Embryonic facial prominence (tissue), 1 donor: ENCODE measurements around the gene KLC3.

ENCODE experiments used
- DNase-seq: peaks from one replicate; pipeline ENCODE4 v3.0.0-alpha.2; 2016; ENCODE audit errors: extremely low spot score

The KLC3 gene

DNA sequence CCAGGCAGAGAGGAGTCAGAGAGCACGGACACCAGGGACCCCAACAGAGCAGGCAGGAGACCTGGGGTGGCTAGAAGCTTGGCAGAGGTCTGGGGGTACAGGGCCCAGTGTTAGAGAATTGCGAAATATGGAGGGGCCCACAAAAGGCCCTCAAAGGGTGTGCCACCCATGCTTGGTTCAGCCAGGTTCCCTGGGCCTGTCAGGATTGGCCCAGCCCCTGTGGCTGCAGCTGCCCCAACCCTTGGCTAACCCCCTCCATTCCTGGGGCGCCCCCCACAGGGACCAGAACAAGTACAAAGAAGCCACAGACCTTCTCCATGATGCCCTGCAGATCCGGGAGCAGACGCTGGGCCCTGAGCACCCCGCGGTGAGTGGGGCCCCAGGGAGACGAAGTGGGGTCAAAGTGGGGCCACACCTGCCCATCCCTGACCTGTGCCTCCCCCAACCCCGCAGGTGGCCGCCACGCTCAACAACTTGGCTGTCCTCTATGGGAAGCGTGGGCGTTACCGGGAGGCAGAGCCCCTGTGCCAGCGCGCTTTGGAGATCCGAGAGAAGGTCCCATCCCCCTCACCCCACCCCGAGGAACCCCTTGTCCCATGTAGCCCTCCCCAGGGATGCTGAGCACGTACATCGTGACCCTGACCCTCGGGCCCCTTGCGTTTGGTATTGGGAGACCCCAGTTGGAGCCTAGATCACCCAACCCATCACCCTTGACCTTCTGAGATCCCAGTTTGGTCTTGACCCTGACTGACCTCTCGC, 8.0 kb downstream of the KLC3 start:
- DNase-seq, result no peak

- no peak for DNase-seq
These were observed 8.5 kb downstream of the KLC3 start for GRCh38 chr19:45349126-45349415.

DNA sequence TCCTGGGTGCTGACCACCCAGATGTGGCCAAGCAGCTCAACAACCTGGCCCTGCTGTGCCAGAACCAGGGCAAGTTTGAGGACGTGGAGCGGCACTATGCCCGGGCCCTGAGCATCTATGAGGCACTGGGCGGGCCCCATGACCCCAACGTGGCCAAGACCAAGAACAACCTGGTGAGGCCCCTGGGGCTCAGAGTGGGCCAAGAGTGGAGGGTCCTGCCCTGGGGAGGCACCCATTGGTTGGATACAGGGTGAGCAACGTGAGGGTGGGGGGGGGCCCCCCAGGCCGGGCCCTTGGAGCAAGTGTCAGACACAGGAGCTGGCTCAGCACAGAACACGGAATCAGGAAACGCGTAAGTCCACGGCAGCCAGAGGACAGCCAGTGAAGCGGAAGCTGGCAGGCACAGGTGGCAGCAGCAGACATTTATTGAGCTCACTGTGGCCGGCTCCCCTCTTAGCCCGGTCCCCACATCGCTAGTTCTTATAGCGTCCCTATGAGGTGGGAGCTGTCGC, 8.9 kb downstream of the KLC3 start:
- DNase-seq, result no peak

DNA sequence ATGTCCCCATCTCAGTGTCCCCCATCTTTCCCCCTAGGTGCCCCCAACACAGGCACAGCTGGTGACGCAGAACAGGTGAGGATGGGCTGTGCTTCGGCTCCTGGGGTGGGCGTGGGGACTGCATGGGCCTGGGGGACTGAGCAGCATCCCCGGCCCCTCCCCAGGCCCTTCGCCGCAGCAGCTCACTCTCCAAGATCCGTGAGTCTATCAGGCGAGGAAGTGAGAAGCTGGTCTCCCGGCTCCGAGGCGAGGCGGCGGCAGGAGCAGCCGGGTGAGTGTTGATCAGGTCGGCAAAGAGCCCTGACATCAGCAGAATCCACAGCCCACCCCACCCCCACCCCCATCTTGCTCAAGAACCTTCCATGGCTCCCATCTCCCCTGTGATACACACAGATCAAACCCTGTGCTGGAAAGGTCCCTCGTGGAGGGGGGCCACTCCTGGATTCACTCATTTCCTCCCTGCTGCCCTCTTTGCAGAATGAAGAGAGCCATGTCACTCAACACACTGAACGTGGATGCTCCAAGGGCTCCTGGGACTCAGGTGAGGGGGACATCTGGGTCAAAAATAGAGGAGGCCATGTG, 10.0 kb downstream of the KLC3 start:
- DNase-seq, result no peak

- no peak for DNase-seq
These were observed 10.9 kb downstream of the KLC3 start for GRCh38 chr19:45351401-45351952.

DNA sequence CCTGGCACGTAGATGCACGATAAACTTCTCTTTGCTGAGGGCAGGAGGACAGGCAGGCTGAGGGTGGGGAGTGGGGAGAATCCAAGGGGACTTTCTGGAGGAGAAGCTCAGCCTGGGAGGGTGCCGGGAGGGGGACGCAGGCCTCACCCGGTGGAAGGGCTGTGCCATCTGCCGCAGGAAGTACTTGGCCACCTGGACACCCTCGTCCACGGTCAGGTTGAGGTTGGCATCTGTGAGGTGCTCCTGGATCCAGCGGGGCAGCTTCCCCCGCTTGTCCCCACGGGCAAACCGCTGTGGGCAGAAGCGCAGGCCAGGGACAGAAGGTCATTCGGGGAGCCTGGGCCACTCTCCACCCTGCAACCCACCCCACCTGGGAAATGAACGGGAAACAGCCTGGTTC, 11.5 kb downstream of the KLC3 start:
- DNase-seq, result no peak

GRCh38 chr19:45352471-45352870, 11.9 kb downstream of the KLC3 start:
- no peak for DNase-seq

- DNase-seq, result no peak
These were observed 12.6 kb downstream of the KLC3 start for GRCh38 chr19:45352914-45353796.

DNA sequence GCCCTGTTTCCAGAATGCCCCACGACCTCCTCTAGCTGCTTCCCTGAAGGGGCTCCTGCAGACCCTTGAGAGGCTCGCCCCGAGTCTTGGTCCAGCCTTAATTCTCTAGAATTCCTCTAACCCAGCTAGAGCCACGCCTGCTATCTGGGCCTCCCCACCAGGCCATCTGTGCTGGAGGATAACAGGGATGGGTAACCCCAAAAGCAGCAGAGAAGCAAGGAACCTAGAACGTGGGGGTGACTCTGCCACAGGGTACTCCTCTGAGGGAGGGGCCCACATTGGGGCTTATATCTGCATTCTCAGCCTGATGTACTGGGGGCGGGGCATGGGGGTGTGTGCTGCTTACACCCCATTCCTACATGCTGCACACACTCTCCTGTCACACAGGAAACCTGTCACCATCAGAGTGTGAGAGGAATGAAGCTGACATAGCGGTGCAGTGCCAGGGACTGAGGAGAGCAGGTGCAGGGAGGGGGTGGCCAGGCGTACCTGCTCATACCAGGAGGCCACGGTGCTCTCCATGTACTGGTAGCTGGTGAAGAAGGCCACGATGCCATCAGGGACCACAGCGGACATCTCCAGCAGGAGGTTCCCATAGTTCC, 13.8 kb downstream of the KLC3 start:
- DNase-seq, result no peak

DNA sequence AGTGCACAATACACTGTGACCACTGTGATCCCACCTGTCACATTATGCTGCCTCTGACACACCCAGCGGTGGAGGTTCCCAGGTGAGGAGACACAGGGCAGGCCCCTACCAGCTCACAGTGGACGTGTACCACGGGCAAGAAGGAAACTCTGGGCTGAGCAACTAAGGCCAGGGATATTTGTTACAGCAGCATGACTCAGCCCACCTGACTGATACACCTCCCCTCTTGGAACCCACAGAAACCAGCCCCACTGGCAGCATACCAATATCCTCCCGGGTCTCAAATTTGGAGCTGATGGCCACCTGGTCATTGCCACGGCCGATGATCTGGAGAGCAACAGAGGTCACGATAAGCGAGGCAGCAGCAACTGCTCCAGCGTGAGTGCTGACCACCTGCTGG, 14.9 kb downstream of the KLC3 start:
- no peak for DNase-seq

DNA sequence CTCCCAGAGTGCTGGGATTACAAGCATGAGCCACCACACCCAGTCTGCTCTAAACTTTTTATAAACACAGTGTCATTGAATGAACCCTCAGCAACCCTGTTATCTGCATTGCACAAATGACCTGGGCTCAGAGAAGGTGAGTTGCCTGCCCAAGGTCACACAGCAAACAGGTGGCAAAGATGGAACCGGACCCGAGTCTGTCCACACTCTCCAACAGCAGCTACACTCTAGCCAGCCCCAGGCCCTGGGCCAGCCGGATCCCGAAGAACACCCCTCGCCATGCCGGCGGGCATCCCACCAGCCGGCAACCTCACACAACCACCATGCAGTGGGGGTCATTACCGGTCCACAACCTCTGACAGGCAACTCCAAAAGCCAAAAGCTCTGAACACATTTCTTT, 15.4 kb downstream of the KLC3 start:
- DNase-seq, result no peak

GRCh38 chr19:45356760-45357444, 16.4 kb downstream of the KLC3 start:
- no peak for DNase-seq

DNA sequence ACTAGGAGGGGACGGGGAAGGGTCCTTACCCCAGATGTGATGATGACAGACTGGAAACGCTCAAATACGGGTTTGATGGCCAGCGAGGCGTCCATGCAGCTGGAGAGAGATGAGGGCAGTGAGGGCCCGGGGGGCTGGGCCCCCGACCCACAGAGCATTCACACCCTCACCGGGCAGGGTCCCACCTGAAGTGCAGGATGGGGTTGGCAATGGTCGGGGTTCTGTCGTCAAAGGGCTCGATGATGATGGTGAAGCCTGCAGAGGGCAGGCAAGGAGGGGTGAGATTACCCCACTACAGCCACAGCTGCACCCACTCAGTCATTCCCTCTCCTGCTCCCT, 16.9 kb downstream of the KLC3 start:
- no peak for DNase-seq

- DNase-seq, result no peak
These were observed 17.8 kb downstream of the KLC3 start for GRCh38 chr19:45358213-45358792.

DNA sequence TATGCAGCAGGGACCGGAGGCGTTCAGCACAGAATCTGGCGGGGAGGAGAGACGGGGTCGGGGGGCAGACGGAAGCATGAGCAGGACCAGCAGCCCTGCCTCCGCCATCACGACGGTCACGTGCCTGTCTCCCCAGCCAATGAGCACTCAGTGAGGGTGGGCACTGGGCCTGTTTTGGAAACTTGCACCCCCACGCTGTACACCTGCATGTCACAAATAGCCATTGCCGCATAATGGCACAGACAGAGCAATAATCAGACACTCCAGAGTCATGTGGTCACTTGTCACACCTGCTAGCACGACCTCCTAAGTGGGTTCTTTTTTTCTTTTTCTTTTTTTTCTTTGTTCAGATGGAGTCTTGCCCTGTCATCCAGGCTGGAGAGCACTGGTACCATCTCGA, 21.1 kb downstream of the KLC3 start:
- no peak for DNase-seq

- DNase-seq, result no peak
These were observed 21.7 kb downstream of the KLC3 start for GRCh38 chr19:45362291-45362690.

GRCh38 chr19:45363861-45364459, 23.4 kb downstream of the KLC3 start:
- DNase-seq, result no peak

DNA sequence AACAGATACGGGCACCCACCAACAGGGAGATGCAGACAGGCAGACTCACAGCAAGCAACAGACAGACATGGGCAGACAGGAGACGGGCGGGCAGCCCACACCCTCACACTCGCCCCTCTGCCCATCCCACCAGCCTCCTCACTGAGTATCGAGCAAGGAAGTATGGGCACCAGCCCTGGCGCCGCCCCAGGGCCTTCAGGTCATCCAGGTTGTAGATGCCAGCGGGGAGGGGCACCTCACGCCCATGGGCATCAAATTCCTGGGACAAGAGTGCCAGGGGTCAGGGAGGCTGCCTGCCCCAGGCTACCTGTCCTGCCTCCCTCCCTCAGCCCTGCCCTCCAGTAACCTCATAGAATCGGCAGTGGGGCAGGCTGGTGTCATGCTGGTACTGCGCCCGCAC, 24.1 kb downstream of the KLC3 start:
- DNase-seq, result no peak

GRCh38 chr19:45368127-45368526, 27.6 kb downstream of the KLC3 start:
- DNase-seq, result no peak

GRCh38 chr19:45368737-45369340, 28.3 kb downstream of the KLC3 start:
- no peak for DNase-seq
